ENCODE measurements around the gene PITPNC1.

GRCh38 chr17:67349420-67349819 is 27.7 kb upstream of the PITPNC1 start:
- TF ChIP-seq EZH2 (IDR thresholded peaks at IDR 0.05; ENCODE audit: borderline replicate concordance, low read length) = no peak
- no peak for TF ChIP-seq CTCF (conservative IDR thresholded peaks at IDR 0.05 in 1 of 2, IDR thresholded peaks at IDR 0.05 in 1 of 2; ENCODE audit: extremely low read depth in 1 of 2, insufficient read depth in 1 of 2, low read depth in 1 of 2, low read length in 2 of 2)
